A549 treated with dexamethasone at 1 μM for 4 hours (cell line): Measurements from ENCODE around the gene POMGNT1. TPM values are rescaled to one million over a fixed set of nuclear protein-coding genes. Genes with fewer than 3 reads are reported as not detected.

Source experiments
- total RNA-seq: library from RNA; stranded (reverse); fragments of 200-300 nt; extraction: Qiagen RNA extraction; gene quantifications from 5 replicates; pipeline ENCODE4 v1.2.3, GENCODE V29; 2022

Gene POMGNT1
- 36.0 to 48.3 TPM (median 46.7 TPM) in 5 replicates for total RNA-seq

GRCh38 chr1:46197964-46198811 is at the start of gene POMGNT1:
TSS of gene POMGNT1 (minus strand) at chr1:46198434. CDS start at chr1:46197821, 613 bp downstream.

GRCh38 chr1:46247436-46248121 is 49.3 kb upstream of the POMGNT1 start, which contains the start of gene RAD54L:
TSS of gene RAD54L (plus strand) at chr1:46247763. CDS start at chr1:46248406, 643 bp downstream.

GRCh38 chr1:46176211-46176865 is 21.9 kb downstream of the POMGNT1 start, which contains the start of gene P3R3URF:
TSS of gene P3R3URF (minus strand) at chr1:46176488. CDS start at chr1:46176471, 17 bp downstream.

GRCh38 chr1:46174448-46175231 is 23.6 kb downstream of the POMGNT1 start, which contains the start of gene TSPAN1:
TSS of gene TSPAN1 (plus strand) at chr1:46175087. CDS start at chr1:46181108, 6,021 bp downstream.

Other genes starting within 250 kb of the POMGNT1 start
- 1.8 to 2.2 TPM (median 1.8 TPM) in 5 replicates for gene PIK3R3, start 65.8 kb downstream of the POMGNT1 start, total RNA-seq
- gene TSPAN1, start 23.3 kb downstream of the POMGNT1 start, total RNA-seq: 1.7 to 2.6 TPM (median 2.3 TPM) in 5 replicates
- not detected in 5 replicates for gene P3R3URF, start 21.9 kb downstream of the POMGNT1 start, total RNA-seq
- 0.05 TPM in 1 of 5 replicates, not detected in the others for gene LURAP1, start 4.9 kb upstream of the POMGNT1 start, total RNA-seq
- gene RAD54L, start 49.3 kb upstream of the POMGNT1 start, total RNA-seq: 8.8 to 10.4 TPM (median 9.1 TPM) in 5 replicates
- 34.2 to 45.2 TPM (median 43.9 TPM) in 5 replicates for gene LRRC41, start 105.2 kb upstream of the POMGNT1 start, total RNA-seq
- 341 to 613 TPM (median 363 TPM) in 5 replicates for gene UQCRH, start 105.3 kb upstream of the POMGNT1 start, total RNA-seq
- gene NSUN4, start 142.4 kb upstream of the POMGNT1 start, total RNA-seq: 10.5 to 15.4 TPM (median 14.4 TPM) in 5 replicates
- gene FAAH, start 195.9 kb upstream of the POMGNT1 start, total RNA-seq: 0.48 to 1.2 TPM (median 0.79 TPM) in 5 replicates